ENCODE measurements around the gene ARHGEF7. TPM values are rescaled to one million over a fixed set of nuclear protein-coding genes. Genes with fewer than 3 reads are reported as not detected.

Gene ARHGEF7
- total and polyA plus RNA-seq, 2 experiments from 2014 or later: 30.1 to 46.8 TPM

- Histone ChIP-seq H3K27ac (no peak overlapping the region), H4K20me1 (ENCODE audit: insufficient read depth, poor library complexity, severe bottlenecking) (peaks cover 3% of the 10 kb centered on the region), H3K4me1 (ENCODE audit: insufficient read depth) (no peaks in the 10 kb centered on the region), H3K4me2 (no peak overlapping the region), H2AFZ (no peak overlapping the region), H3K36me3 (replicated peaks; ENCODE audit: insufficient read depth, low read depth) (no peaks in the 10 kb centered on the region), H3K79me2 (peaks cover 9% of the 10 kb centered on the region), H3K9me3 (ENCODE audit: low read depth) (no peaks in the 10 kb centered on the region), H3K4me3 (no peak overlapping the region), H3K9me2 (replicated peaks; ENCODE audit: insufficient read depth) (no peaks in the 10 kb centered on the region), H3K27me3 (no peaks in the 10 kb centered on the region)
- TF ChIP-seq CTCF (IDR thresholded peaks at IDR 0.05; ENCODE audit: poor library complexity): no peak
- no peak for TF ChIP-seq EZH2 (IDR thresholded peaks at IDR 0.05; ENCODE audit: borderline replicate concordance)
- no peak for TF ChIP-seq EZH2phosphoT487 (IDR thresholded peaks at IDR 0.05; ENCODE audit: low read depth, severe bottlenecking, unreplicated experiment)
- 89% methylated on average over 16 of the region's 16 CpGs for WGBS (ENCODE audit: low lambda C conversion rate, missing lambda C conversion rate)
- DNase-seq (ENCODE audit: low spot score): no peak
Observed at GRCh38 chr13:111241006-111241755, 126.1 kb downstream of the ARHGEF7 start.

DNA sequence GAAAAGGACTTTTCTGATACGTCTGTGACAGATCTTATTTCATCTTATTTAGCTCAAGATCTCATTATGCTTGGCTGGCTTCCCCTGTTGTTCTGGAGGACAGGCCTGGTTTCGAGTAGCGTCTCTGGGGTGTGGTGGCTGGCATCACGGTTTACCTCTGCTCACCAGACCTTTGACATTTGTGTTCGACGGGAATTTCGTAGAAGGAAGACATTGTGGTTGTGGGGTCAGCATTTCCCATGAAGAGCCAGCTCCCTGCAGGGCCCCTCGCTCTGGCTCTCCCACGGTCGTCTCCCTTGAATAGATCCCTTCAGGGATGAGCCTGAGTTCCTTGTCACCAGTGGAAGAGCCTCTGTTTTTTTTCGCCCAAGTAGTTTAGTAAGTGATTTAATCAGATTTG, 126.8 kb downstream of the ARHGEF7 start:
- Histone ChIP-seq H4K20me1 (ENCODE audit: insufficient read depth, poor library complexity, severe bottlenecking) (peaks cover 3% of the 10 kb centered on the region), H3K4me3 (no peak overlapping the region), H3K79me2 (peaks cover 9% of the 10 kb centered on the region), H3K9me3 (ENCODE audit: low read depth) (no peaks in the 10 kb centered on the region), H3K4me1 (ENCODE audit: insufficient read depth) (no peaks in the 10 kb centered on the region), H3K36me3 (replicated peaks; ENCODE audit: insufficient read depth, low read depth) (no peaks in the 10 kb centered on the region), H3K27me3 (no peaks in the 10 kb centered on the region), H2AFZ (no peak overlapping the region), H3K4me2 (no peak overlapping the region), H3K9me2 (replicated peaks; ENCODE audit: insufficient read depth) (no peaks in the 10 kb centered on the region), H3K27ac (no peak overlapping the region)
- TF ChIP-seq CTCF (IDR thresholded peaks at IDR 0.05; ENCODE audit: poor library complexity): no peak
- no peak for TF ChIP-seq EZH2phosphoT487 (IDR thresholded peaks at IDR 0.05; ENCODE audit: low read depth, severe bottlenecking, unreplicated experiment)
- no peak for TF ChIP-seq EZH2 (IDR thresholded peaks at IDR 0.05; ENCODE audit: borderline replicate concordance)
- WGBS (ENCODE audit: low lambda C conversion rate, missing lambda C conversion rate): 93% methylated on average over 11 of the region's 11 CpGs
- no peak for DNase-seq (ENCODE audit: low spot score)

- Histone ChIP-seq H4K20me1 (ENCODE audit: insufficient read depth, poor library complexity, severe bottlenecking) (peaks cover 3% of the 10 kb centered on the region), H3K4me2 (no peak overlapping the region), H3K27ac (no peak overlapping the region), H2AFZ (no peak overlapping the region), H3K4me1 (ENCODE audit: insufficient read depth) (peaks cover 2% of the 10 kb centered on the region), H3K9me3 (ENCODE audit: low read depth) (no peaks in the 10 kb centered on the region), H3K36me3 (replicated peaks; ENCODE audit: insufficient read depth, low read depth) (no peaks in the 10 kb centered on the region), H3K9me2 (replicated peaks; ENCODE audit: insufficient read depth) (no peaks in the 10 kb centered on the region), H3K27me3 (no peaks in the 10 kb centered on the region), H3K79me2 (peaks cover 9% of the 10 kb centered on the region), H3K4me3 (no peak overlapping the region)
- no peak for TF ChIP-seq CTCF (IDR thresholded peaks at IDR 0.05; ENCODE audit: poor library complexity)
- no peak for TF ChIP-seq EZH2 (IDR thresholded peaks at IDR 0.05; ENCODE audit: borderline replicate concordance)
- TF ChIP-seq EZH2phosphoT487 (IDR thresholded peaks at IDR 0.05; ENCODE audit: low read depth, severe bottlenecking, unreplicated experiment): no peak
- WGBS (ENCODE audit: low lambda C conversion rate, missing lambda C conversion rate): 96% methylated on average over 8 of the region's 8 CpGs
- DNase-seq (ENCODE audit: low spot score): no peak
Observed at GRCh38 chr13:111242585-111242984, 127.5 kb downstream of the ARHGEF7 start.
